Neural cell (in vitro differentiated cells): ENCODE data around the gene MTFP1. TPM values are rescaled to one million over a fixed set of nuclear protein-coding genes. Genes with fewer than 3 reads are reported as not detected.
"Not testable (repeated sequence)": the region's sequence is repeated elsewhere in the genome, so short reads cannot be mapped to it uniquely, and the experiment has no call there.

Experiments used
- H2AFZ ChIP-seq: fragments of 200-600, 300-800 bp; sonication (generic), shearing (Covaris generic); 2 replicates; pipeline ENCODE4 v1.6.0; 2014; ENCODE audit warnings: low read depth, mild to moderate bottlenecking, antibody characterized with exemption, low read length, moderate library complexity
- H3F3A ChIP-seq: fragments of 200-600 bp; shearing (Covaris generic); 2 replicates; pipeline ENCODE4 v1.6.1; 2016; ENCODE audit warnings: mild to moderate bottlenecking, moderate library complexity, mixed read lengths, antibody characterized with exemption, low read length; ENCODE audit not compliant: insufficient read depth, poor library complexity, severe bottlenecking
- H3K27ac ChIP-seq: fragments of 200-600, 300-800 bp; sonication (generic), shearing (Covaris generic); 2 replicates; pipeline ENCODE4 v1.5.1; 2014; ENCODE audit warnings: mild to moderate bottlenecking, low read length, moderate library complexity
- H3K27me3 ChIP-seq: fragments of 300-800, 200-600 bp; sonication (generic), shearing (Covaris generic); 2 replicates; pipeline ENCODE4 v1.6.0; 2014; ENCODE audit warnings: mild to moderate bottlenecking, low read depth, low read length, moderate library complexity; ENCODE audit not compliant: insufficient read depth
- H3K36me3 ChIP-seq: fragments of 300-800, 200-600 bp; sonication (generic), shearing (Covaris generic); 2 replicates; pipeline ENCODE4 v1.5.1; 2014; ENCODE audit warnings: mild to moderate bottlenecking, antibody characterized with exemption, low read length, moderate library complexity; ENCODE audit not compliant: insufficient read depth
- H3K4me2 ChIP-seq: fragments of 300-800, 200-600 bp; sonication (generic), shearing (Covaris generic); 2 replicates; pipeline ENCODE4 v1.6.0; 2014; ENCODE audit warnings: mild to moderate bottlenecking, low read length
- H3K4me3 ChIP-seq: fragments of 300-800, 200-600 bp; sonication (generic), shearing (Covaris generic); 2 replicates; pipeline ENCODE4 v1.5.1; 2014; ENCODE audit warnings: mild to moderate bottlenecking, low read length, moderate library complexity
- H3K79me2 ChIP-seq: fragments of 200-600 bp; shearing (Covaris generic); replicated peaks from 2 replicates; pipeline ENCODE4 v1.6.0; 2014; ENCODE audit warnings: mild to moderate bottlenecking, low read length, moderate library complexity; ENCODE audit not compliant: insufficient read depth
- H3K9ac ChIP-seq: fragments of 300-800, 200-600 bp; sonication (generic), shearing (Covaris generic); 2 replicates; pipeline ENCODE4 v1.6.1; 2016; ENCODE audit warnings: mild to moderate bottlenecking, low read length, mixed read lengths
- H3K9me2 ChIP-seq: fragments of 200-600 bp; shearing (Covaris generic); 2 replicates; pipeline ENCODE4 v1.6.1; 2016; ENCODE audit warnings: mild to moderate bottlenecking, low read length, mixed read lengths; ENCODE audit not compliant: insufficient read depth
- H3K9me3 ChIP-seq: fragments of 200-600, 300-800 bp; sonication (generic), shearing (Covaris generic); 2 replicates; pipeline ENCODE4 v1.6.1; 2016; ENCODE audit warnings: mild to moderate bottlenecking, mixed run types, low read length, moderate library complexity, mixed read lengths
- H4K20me1 ChIP-seq: fragments of 200-600 bp; shearing (Covaris generic); 2 replicates; pipeline ENCODE4 v1.6.1; 2016; ENCODE audit warnings: mild to moderate bottlenecking, mixed run types; ENCODE audit not compliant: insufficient read depth
- EP300 ChIP-seq: fragments of 450-650 bp; conservative IDR thresholded peaks from 2 replicates; pipeline ENCODE4 v1.6.1; 2014; ENCODE audit warnings: antibody characterized with exemption, mild to moderate bottlenecking, moderate library complexity; ENCODE audit not compliant: poor library complexity, severe bottlenecking
- EZH2 ChIP-seq: fragments of 200-600, 300-800 bp; shearing (Covaris generic), sonication (generic); IDR thresholded peaks from 2 replicates; pipeline ENCODE4 v1.6.1; 2014; ENCODE audit warnings: antibody characterized with exemption, low read length, borderline replicate concordance, mild to moderate bottlenecking; ENCODE audit not compliant: insufficient read depth, poor library complexity, severe bottlenecking
- MXI1 ChIP-seq: fragments of 450-650 bp; conservative IDR thresholded peaks from 2 replicates; pipeline ENCODE4 v1.6.1; 2014; ENCODE audit warnings: antibody characterized with exemption, mild to moderate bottlenecking; ENCODE audit not compliant: poor library complexity, severe bottlenecking
- POLR2AphosphoS5 ChIP-seq: IDR thresholded peaks from 2 replicates; pipeline ENCODE4 v1.6.1; 2012
- RAD21 ChIP-seq: fragments of 450-650 bp; conservative IDR thresholded peaks from 2 replicates; pipeline ENCODE4 v1.6.1; 2014; ENCODE audit warnings: antibody characterized with exemption, mild to moderate bottlenecking, moderate library complexity
- TAF1 ChIP-seq: IDR thresholded peaks from 2 replicates; pipeline ENCODE4 v1.6.1; 2012; ENCODE audit warnings: low read depth
- polyA plus RNA-seq: library from polyadenylated mRNA; depleted of rRNA; stranded (reverse); fragments of >200 nt; gene quantifications from 2 replicates; pipeline ENCODE4 v1.2.3, GENCODE V29; 2014
- TF ChIP-seq, protein P1 (sequence below): fragments of 450-650 bp; IDR thresholded peaks from 2 replicates; pipeline ENCODE4 v1.5.1; 2014; ENCODE audit warnings: antibody characterized with exemption, mild to moderate bottlenecking, moderate library complexity; ENCODE audit not compliant: poor library complexity, severe bottlenecking
- TF ChIP-seq, protein P2 (sequence below): IDR thresholded peaks from 2 replicates; pipeline ENCODE4 v1.6.1; 2012; ENCODE audit warnings: borderline replicate concordance

Gene MTFP1
- polyA plus RNA-seq, 1 donor from 2014 or later, result 8.1 TPM

DNA sequence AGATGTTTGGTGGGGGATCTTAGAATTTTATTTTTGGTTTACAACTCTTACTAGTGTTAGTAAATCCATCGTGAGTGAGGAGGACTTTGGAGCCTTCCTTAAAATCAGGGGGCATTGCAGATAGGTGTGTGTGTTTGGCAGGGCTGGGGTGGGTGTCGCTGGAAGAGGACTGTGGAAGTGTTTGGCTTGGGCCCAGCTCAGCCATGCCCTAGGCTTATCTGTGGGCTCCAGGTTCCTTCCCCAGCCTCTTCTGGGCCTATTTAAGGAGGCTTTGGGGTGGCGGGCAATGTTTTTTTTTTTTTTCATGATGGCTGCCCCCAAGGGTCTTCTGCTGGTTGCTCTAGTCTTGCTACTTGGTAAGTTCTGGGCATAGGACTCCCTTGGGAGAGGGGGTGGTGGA lies 22.1 kb downstream of the MTFP1 start:
- no peaks in the 10 kb centered on the region for H3K79me2 ChIP-seq
- H3K9me2 ChIP-seq, result no peaks in the 10 kb centered on the region
- no peak overlapping the region for H3K4me2 ChIP-seq
- H3F3A ChIP-seq, result no peaks in the 10 kb centered on the region
- H2AFZ ChIP-seq, result no peak overlapping the region
- H3K4me3 ChIP-seq, result no peak overlapping the region
- no peak overlapping the region for H3K27ac ChIP-seq
- no peak for TF ChIP-seq TAF1
- TF ChIP-seq, protein P1, sequence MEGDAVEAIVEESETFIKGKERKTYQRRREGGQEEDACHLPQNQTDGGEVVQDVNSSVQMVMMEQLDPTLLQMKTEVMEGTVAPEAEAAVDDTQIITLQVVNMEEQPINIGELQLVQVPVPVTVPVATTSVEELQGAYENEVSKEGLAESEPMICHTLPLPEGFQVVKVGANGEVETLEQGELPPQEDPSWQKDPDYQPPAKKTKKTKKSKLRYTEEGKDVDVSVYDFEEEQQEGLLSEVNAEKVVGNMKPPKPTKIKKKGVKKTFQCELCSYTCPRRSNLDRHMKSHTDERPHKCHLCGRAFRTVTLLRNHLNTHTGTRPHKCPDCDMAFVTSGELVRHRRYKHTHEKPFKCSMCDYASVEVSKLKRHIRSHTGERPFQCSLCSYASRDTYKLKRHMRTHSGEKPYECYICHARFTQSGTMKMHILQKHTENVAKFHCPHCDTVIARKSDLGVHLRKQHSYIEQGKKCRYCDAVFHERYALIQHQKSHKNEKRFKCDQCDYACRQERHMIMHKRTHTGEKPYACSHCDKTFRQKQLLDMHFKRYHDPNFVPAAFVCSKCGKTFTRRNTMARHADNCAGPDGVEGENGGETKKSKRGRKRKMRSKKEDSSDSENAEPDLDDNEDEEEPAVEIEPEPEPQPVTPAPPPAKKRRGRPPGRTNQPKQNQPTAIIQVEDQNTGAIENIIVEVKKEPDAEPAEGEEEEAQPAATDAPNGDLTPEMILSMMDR, result no peak
- no peak for TF ChIP-seq EP300
- TF ChIP-seq RAD21, result no peak
- no peak overlapping the region for H3K9ac ChIP-seq
- H4K20me1 ChIP-seq, result no peaks in the 10 kb centered on the region
- H3K36me3 ChIP-seq, result no peaks in the 10 kb centered on the region
- H3K9me3 ChIP-seq, result no peaks in the 10 kb centered on the region
- H3K27me3 ChIP-seq, result no peaks in the 10 kb centered on the region

DNA sequence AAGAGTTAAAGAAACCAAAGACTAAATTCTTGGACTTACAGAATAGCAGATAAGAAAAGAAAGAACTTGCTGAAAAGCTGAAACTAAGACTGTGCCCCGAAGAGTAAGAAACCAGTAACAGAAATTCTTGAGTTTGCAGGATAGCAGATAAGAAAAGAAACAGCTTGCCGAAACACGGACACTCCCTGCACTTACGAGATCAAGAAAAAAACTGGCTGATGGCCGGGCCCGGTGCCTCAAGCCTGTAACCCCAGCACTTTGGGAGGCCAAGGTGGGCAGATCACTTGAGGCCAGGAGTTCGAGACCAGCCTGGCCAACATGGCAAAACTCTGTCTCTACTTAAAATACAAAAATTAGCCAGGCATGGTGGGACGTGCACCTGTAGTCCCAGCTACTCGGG lies 25.9 kb downstream of the MTFP1 start:
- H3K4me2 ChIP-seq, H3K79me2 ChIP-seq, H3K9me2 ChIP-seq, H3K9ac ChIP-seq, H3K9me3 ChIP-seq, H3K36me3 ChIP-seq, H3K27me3 ChIP-seq, H2AFZ ChIP-seq, H3K4me3 ChIP-seq, H3K27ac ChIP-seq, H4K20me1 ChIP-seq, H3F3A ChIP-seq: not testable (repeated sequence)

DNA sequence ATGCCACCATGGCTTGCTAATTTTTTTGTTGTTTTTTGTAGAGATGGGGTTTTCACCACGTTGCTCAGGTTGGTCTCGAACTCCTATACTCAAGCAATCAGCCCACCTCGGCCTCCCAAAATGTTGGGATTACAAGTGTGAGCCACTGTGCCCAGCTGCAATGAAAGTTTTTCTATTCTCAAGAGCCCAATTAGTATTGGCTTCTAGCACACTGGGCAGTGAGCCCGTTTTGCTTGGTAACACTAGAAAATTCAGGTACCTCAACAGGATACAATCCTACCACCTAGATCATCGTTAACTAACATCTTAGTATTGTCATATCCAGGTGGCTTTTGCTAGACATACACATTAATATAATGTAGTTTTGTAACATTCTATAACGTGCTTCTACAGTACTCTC lies 27.3 kb downstream of the MTFP1 start:
- Histone ChIP-seq H3K9ac (no peak overlapping the region), H3K9me2 (no peaks in the 10 kb centered on the region), H2AFZ (no peak overlapping the region), H4K20me1 (no peaks in the 10 kb centered on the region), H3K4me2 (no peak overlapping the region), H3K4me3 (no peak overlapping the region), H3K9me3 (no peaks in the 10 kb centered on the region), H3K79me2 (no peaks in the 10 kb centered on the region), H3K27me3 (no peaks in the 10 kb centered on the region), H3F3A (no peaks in the 10 kb centered on the region), H3K27ac (no peak overlapping the region), H3K36me3 (no peaks in the 10 kb centered on the region)
- no peak for TF ChIP-seq MXI1

DNA sequence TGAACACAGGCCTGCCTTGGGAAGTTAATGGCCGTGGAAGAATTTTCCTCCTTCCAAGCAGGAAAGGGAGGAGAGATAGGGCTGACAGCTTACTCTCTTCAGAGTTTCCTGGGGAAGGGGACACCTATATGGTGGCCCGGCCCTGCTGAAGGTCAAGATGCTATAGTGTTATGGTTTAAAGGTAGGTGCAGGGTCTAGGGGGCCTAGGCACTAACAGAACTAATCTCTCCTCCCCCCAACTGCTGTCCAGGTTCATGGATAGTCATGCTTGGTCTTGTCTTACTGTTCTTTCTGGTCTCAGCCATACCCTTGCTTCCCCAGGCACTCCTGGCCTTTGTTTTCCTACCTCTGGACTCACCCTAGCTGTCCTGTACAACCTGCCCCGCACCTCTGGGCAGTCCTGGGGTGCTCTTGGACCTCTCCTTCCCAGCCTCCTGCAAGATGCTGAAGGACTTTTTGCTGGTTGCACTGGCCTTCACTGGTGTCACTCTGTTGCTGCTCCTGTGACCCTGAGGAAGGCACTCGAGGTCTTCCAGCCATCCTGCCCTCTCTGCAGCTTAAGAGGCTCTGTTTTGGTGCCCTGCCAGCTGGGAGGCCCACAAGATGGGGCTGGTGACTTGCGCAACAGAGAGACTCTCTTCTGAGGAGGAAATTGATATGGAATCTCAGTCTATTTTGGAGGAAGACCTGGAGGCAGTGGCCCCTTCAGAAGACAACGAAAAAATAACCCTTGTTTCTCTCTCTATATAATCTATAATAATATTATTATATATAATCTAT lies 28.4 kb downstream of the MTFP1 start:
- H3K36me3 ChIP-seq, result no peaks in the 10 kb centered on the region
- H3K79me2 ChIP-seq, result no peaks in the 10 kb centered on the region
- H3F3A ChIP-seq, result no peaks in the 10 kb centered on the region
- H3K9me2 ChIP-seq, result no peaks in the 10 kb centered on the region
- no peaks in the 10 kb centered on the region for H4K20me1 ChIP-seq
- no peak overlapping the region for H3K4me3 ChIP-seq
- no peak overlapping the region for H3K4me2 ChIP-seq
- no peak overlapping the region for H2AFZ ChIP-seq
- H3K9me3 ChIP-seq, result no peaks in the 10 kb centered on the region
- no peak overlapping the region for H3K9ac ChIP-seq
- H3K27me3 ChIP-seq, result no peaks in the 10 kb centered on the region
- TF ChIP-seq EZH2 (no peak), POLR2AphosphoS5 (no peak), EP300 (no peak), RAD21 (no peak), TAF1 (no peak), MXI1 (no peak)
- TF ChIP-seq, protein P2, sequence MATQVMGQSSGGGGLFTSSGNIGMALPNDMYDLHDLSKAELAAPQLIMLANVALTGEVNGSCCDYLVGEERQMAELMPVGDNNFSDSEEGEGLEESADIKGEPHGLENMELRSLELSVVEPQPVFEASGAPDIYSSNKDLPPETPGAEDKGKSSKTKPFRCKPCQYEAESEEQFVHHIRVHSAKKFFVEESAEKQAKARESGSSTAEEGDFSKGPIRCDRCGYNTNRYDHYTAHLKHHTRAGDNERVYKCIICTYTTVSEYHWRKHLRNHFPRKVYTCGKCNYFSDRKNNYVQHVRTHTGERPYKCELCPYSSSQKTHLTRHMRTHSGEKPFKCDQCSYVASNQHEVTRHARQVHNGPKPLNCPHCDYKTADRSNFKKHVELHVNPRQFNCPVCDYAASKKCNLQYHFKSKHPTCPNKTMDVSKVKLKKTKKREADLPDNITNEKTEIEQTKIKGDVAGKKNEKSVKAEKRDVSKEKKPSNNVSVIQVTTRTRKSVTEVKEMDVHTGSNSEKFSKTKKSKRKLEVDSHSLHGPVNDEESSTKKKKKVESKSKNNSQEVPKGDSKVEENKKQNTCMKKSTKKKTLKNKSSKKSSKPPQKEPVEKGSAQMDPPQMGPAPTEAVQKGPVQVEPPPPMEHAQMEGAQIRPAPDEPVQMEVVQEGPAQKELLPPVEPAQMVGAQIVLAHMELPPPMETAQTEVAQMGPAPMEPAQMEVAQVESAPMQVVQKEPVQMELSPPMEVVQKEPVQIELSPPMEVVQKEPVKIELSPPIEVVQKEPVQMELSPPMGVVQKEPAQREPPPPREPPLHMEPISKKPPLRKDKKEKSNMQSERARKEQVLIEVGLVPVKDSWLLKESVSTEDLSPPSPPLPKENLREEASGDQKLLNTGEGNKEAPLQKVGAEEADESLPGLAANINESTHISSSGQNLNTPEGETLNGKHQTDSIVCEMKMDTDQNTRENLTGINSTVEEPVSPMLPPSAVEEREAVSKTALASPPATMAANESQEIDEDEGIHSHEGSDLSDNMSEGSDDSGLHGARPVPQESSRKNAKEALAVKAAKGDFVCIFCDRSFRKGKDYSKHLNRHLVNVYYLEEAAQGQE, result no peak
- TF ChIP-seq, protein P1, result no peak
- H3K27ac ChIP-seq, result no peak overlapping the region
